PC-9 (cell line): ENCODE data around the gene AGAP1. TPM values are rescaled to one million over a fixed set of nuclear protein-coding genes. Genes with fewer than 3 reads are reported as not detected.

ENCODE experiments used
- BruUV-seq: library from RNA; stranded (reverse); fragments of 400-500 nt; replicated peaks from 2 replicates; lab custom pipeline; 2021; lab: Mats Ljungman, UMichigan
- CTCF ChIA-PET: fragments of 300-600 bp; sonication (Branson Sonifier 250); formaldehyde crosslinking; loops from one replicate; lab custom pipeline; 2022; ENCODE audit warnings: antibody characterized with exemption; lab: Charles Lee
- POLR2A ChIA-PET: fragments of 300-600 bp; sonication (Branson Sonifier 250); formaldehyde crosslinking; loops from one replicate; lab custom pipeline; 2022; ENCODE audit warnings: antibody characterized with exemption; ENCODE audit not compliant: unreplicated experiment; lab: Charles Lee
- DNase-seq, 2 experiments: peaks; one replicate each; pipeline versions ENCODE4 v3.0.0 to v3.0.0-alpha.2; 2015 to 2022; ENCODE audit warnings: mixed read lengths in 1 of 2
- H2AFZ ChIP-seq: fragments of 200-600 bp; sonication (generic); 2 replicates; pipeline ENCODE4 v1.8.1; 2017; ENCODE audit warnings: antibody characterized with exemption
- H3F3A ChIP-seq: fragments of 200-600 bp; sonication (generic); 2 replicates; pipeline ENCODE4 v1.8.1; 2017; ENCODE audit warnings: antibody characterized with exemption, mild to moderate bottlenecking, low read depth; ENCODE audit not compliant: insufficient read depth
- H3K27ac ChIP-seq: fragments of 200-600 bp; sonication (generic); 2 replicates; pipeline ENCODE4 v1.6.1; 2016; ENCODE audit warnings: mixed run types
- H3K27me3 ChIP-seq: fragments of 200-600 bp; sonication (generic); 2 replicates; pipeline ENCODE4 v1.6.1; 2016; ENCODE audit warnings: low read depth, mixed run types; ENCODE audit not compliant: insufficient read depth
- H3K36me3 ChIP-seq: fragments of 200-600 bp; sonication (generic); 2 replicates; pipeline ENCODE4 v1.6.1; 2016; ENCODE audit warnings: low read depth, mixed run types
- H3K4me1 ChIP-seq: fragments of 200-600 bp; sonication (generic); replicated peaks from 2 replicates; pipeline ENCODE4 v1.6.1; 2016; ENCODE audit warnings: mixed run types; ENCODE audit not compliant: insufficient read depth
- H3K4me2 ChIP-seq: fragments of 200-600 bp; sonication (generic); 2 replicates; pipeline ENCODE4 v1.6.1; 2017; ENCODE audit warnings: mixed run types
- H3K4me3 ChIP-seq: fragments of 200-600 bp; sonication (generic); 2 replicates; pipeline ENCODE4 v1.6.1; 2016; ENCODE audit warnings: mixed run types
- H3K79me2 ChIP-seq: fragments of 200-600 bp; sonication (generic); 2 replicates; pipeline ENCODE4 v1.6.1; 2017; ENCODE audit warnings: low read depth, mixed run types
- H3K9me2 ChIP-seq: fragments of 200-600 bp; sonication (generic); 2 replicates; pipeline ENCODE4 v1.8.1; 2017; ENCODE audit warnings: mild to moderate bottlenecking; ENCODE audit not compliant: insufficient read depth
- H3K9me3 ChIP-seq: fragments of 200-600 bp; sonication (generic); 2 replicates; pipeline ENCODE4 v1.8.1; 2016; ENCODE audit warnings: low read depth; ENCODE audit not compliant: insufficient read depth
- H4K20me1 ChIP-seq: fragments of 200-600 bp; sonication (generic); 2 replicates; pipeline ENCODE4 v1.8.1; 2017; ENCODE audit not compliant: insufficient read depth
- CTCF ChIP-seq: fragments of 200-600 bp; sonication (generic); conservative IDR thresholded peaks from 2 replicates; pipeline ENCODE4 v1.6.1; 2017; ENCODE audit warnings: mixed run types, antibody characterized with exemption, mild to moderate bottlenecking, moderate library complexity
- EZH2 ChIP-seq: fragments of 200-600 bp; sonication (generic); IDR thresholded peaks from 2 replicates; pipeline ENCODE4 v1.8.0; 2017; ENCODE audit warnings: antibody characterized with exemption, low read depth
- intact Hi-C: fragments of 100-400 bp; cut with micrococcal nuclease; formaldehyde crosslinking; loops from one replicate; pipeline ENCODE4 v1.10.0; 2022; ENCODE audit not compliant: unreplicated experiment
- total RNA-seq: library from RNA; stranded (reverse); gene quantifications from 2 replicates; pipeline ENCODE4 v1.2.3, GENCODE V29; 2021

AGAP1 gene
- total RNA-seq, 1 experiment from 2014 or later, result 91.4 TPM

DNA sequence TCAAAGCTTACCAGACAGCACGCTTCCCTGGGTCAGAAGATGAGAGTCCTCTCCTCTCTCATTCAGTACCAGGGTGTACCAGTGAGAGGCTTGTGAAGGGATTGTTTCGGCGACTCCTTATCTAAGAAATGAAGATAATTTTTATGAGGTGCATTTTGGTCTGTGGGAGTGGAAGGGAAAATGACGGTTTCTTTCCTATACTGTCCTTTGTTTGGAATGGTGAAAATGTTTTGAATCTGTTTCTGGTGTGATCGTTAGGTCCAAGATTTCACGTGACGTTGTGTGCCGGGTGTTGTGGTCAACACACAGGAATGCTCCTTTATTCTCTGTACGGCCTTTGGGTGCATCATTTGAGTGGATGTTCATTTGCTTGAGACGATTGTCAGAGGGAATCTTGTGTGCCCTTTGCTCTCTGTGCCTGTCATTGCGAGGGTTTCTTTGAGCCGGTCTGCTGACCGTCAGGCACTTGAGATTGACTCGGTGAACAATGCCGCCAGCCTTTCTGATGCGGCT lies 183.5 kb downstream of the AGAP1 start:
- Histone ChIP-seq H3K36me3 (no peaks in the 10 kb centered on the region), H3K4me3 (no peak overlapping the region), H3K9me3 (no peaks in the 10 kb centered on the region), H2AFZ (no peak overlapping the region), H3K27me3 (no peaks in the 10 kb centered on the region), H3K4me2 (peak overlapping the region; percentile 50), H3K9me2 (no peaks in the 10 kb centered on the region), H3K4me1 (peaks cover 63% of the 10 kb centered on the region), H3K27ac (peak overlapping the region; percentile 66), H4K20me1 (peaks cover 50% of the 10 kb centered on the region), H3F3A (peaks cover 26% of the 10 kb centered on the region), H3K79me2 (peaks cover 99% of the 10 kb centered on the region)
- intact Hi-C loops, result loop anchor here (2.0 to 10.0 kb wide), 2 partner anchors 25 to 173 kb away; no protein-coding TSS in a partner anchor
- TF ChIP-seq CTCF, result no peak
- no peak for TF ChIP-seq EZH2
- BruUV-seq, result no TSS peak
- DNase-seq, result no peak
- CTCF ChIA-PET, result interaction anchor here (0.6 to 2.5 kb wide), 3 partner anchors 38 to 72 kb away, joined by 4 to 9 read pairs (median 7); no protein-coding TSS in a partner anchor
- POLR2A ChIA-PET, result interaction anchor here (0.6 to 0.7 kb wide), 4 partner anchors 27 to 1474 kb away, joined by 5 to 21 read pairs (median 10); no protein-coding TSS in a partner anchor

- H3F3A ChIP-seq, result peaks cover 25% of the 10 kb centered on the region
- no peak for DNase-seq
- H3K4me2 ChIP-seq, result no peak overlapping the region
- H4K20me1 ChIP-seq, result peaks cover 47% of the 10 kb centered on the region
- peaks cover 99% of the 10 kb centered on the region for H3K79me2 ChIP-seq
- H2AFZ ChIP-seq, result no peak overlapping the region
- BruUV-seq, result no TSS peak
- ChIA-PET CTCF (interaction anchor here (0.6 to 2.5 kb wide), 2 partner anchors 68 to 72 kb away, joined by 7 to 9 read pairs; no protein-coding TSS in a partner anchor), POLR2A (interaction anchor here (0.6 to 0.7 kb wide), 2 partner anchors 78 to 1474 kb away, joined by 14 to 21 read pairs; no protein-coding TSS in a partner anchor)
- H3K4me1 ChIP-seq, result peaks cover 57% of the 10 kb centered on the region
- no peak overlapping the region for H3K27ac ChIP-seq
- no peak overlapping the region for H3K4me3 ChIP-seq
- no peaks in the 10 kb centered on the region for H3K27me3 ChIP-seq
- TF ChIP-seq EZH2, result no peak
- TF ChIP-seq CTCF, result no peak
- intact Hi-C loops, result loop anchor here (2.0 to 10.0 kb wide), 2 partner anchors 25 to 173 kb away; no protein-coding TSS in a partner anchor
- H3K36me3 ChIP-seq, result no peaks in the 10 kb centered on the region
- no peaks in the 10 kb centered on the region for H3K9me2 ChIP-seq
- no peaks in the 10 kb centered on the region for H3K9me3 ChIP-seq
Measured at GRCh38 chr2:235677937-235678336, 184.1 kb downstream of the AGAP1 start.

DNA sequence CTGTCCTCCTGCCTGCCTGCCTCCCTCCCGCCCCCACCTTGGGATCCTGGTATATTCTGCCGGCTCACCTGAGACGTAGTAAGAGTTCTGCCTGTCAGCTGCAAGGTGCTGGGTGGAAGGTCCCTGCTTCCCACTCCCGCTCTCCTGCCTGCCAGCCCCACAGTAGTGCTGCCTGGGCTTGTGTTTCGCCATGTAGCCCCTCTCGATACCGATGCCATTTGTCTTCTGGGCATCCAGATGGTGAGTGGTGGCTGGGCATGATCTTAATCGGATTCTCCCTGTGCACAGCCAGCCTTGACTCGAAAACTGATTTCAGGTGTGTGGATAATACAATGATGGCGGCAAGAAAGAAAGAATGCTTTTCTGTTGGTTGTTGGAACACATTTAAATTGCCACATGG lies 184.9 kb downstream of the AGAP1 start:
- Histone ChIP-seq H3K4me2 (peak overlapping the region; percentile 2; the same call in 1 of the 2 replicates), H3K36me3 (no peaks in the 10 kb centered on the region), H3K79me2 (peaks cover 97% of the 10 kb centered on the region), H3K4me1 (peaks cover 49% of the 10 kb centered on the region), H3K9me3 (no peaks in the 10 kb centered on the region), H3K27ac (no peak overlapping the region), H3F3A (peaks cover 25% of the 10 kb centered on the region), H3K4me3 (no peak overlapping the region), H3K27me3 (no peaks in the 10 kb centered on the region), H4K20me1 (peaks cover 40% of the 10 kb centered on the region), H3K9me2 (no peaks in the 10 kb centered on the region), H2AFZ (no peak overlapping the region)
- intact Hi-C loops, result loop anchor here (10.0 kb wide), 1 partner anchor 174 kb away; no protein-coding TSS in a partner anchor
- TF ChIP-seq EZH2 (no peak), CTCF (no peak)
- no peak for DNase-seq
- CTCF ChIA-PET, result no interaction called here
- POLR2A ChIA-PET, result interaction anchor here (0.7 kb wide), 1 partner anchor 71 kb away, joined by 3 read pairs; no protein-coding TSS in a partner anchor
- BruUV-seq, result no TSS peak
